ENCODE measurements around the gene RERE.

- TF ChIP-seq POLR2A (IDR thresholded peaks at IDR 0.05; ENCODE audit: low read depth, low read length) (no peak), POLR2AphosphoS5 (IDR thresholded peaks at IDR 0.05; ENCODE audit: low read depth, low read length) (no peak), TAF1 (IDR thresholded peaks at IDR 0.05; ENCODE audit: borderline replicate concordance, low read depth, low read length) (no peak)
Observed at GRCh38 chr1:8312235-8313218, 504.9 kb downstream of the RERE start.
